Dermis microvascular lymphatic vessel endothelial cell (primary cell): ENCODE results near the gene TMTC1. TPM values are rescaled to one million over a fixed set of nuclear protein-coding genes. Genes with fewer than 3 reads are reported as not detected.
"Not testable (repeated sequence)": the region's sequence is repeated elsewhere in the genome, so short reads cannot be mapped to it uniquely, and the experiment has no call there.

Experiments
- DNase-seq, 2 donors: peaks; one replicate each; pipeline versions ENCODE4 v3.0.0 to v3.0.0-alpha.2; 2010; ENCODE audit warnings: low read depth in 2 of 2
- total RNA-seq: library from RNA; depleted of rRNA; stranded (reverse); fragments of >200 nt; gene quantifications from 2 replicates; pipeline ENCODE4 v1.2.1, GENCODE V29; 2014

The TMTC1 gene
- total RNA-seq, 1 donor from 2014 or later, result 0.77 TPM

DNA sequence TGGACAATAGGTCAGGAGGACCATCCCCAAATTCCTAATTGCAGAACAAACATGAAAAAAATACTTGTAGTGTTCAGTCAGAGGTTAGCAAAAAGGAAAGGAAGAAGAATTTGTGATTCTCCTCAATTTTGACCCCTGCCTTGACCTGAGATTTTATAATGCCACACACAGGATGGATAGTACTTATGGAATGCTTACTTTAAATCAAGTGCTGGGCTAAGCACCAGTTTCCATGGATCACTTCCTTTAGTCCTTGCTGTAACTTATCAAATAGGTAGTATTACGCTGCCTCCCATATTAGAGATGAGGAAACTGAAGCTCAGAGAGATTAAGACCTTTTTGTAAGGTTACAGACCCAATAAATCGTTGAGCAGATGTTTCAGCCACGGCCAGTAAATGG is 205.0 kb downstream of the TMTC1 start:
- DNase-seq, result peak; percentile 35 to 53

- peak; percentile 94 to 97 for DNase-seq
These were observed 205.7 kb downstream of the TMTC1 start for GRCh38 chr12:29578070-29578469.

DNA sequence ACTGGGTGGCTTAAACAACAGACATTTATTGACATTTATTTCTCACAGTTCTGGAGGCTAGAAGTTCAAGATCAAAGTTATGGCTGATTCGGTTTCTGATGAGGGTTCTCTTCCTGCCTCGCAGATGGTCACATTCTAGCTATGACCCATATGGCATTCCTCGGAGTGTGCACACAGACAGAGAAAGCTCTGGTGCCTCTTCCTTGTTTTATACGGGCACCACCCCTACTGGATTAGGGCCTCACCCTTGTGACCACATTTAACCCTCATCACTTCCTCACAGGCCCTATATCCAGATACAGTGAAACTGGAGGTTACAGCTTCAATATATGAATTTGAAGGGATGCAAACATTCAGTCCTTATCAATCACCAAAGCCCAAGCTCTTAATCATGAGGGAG is 209.2 kb downstream of the TMTC1 start:
- DNase-seq, result no peak

DNA sequence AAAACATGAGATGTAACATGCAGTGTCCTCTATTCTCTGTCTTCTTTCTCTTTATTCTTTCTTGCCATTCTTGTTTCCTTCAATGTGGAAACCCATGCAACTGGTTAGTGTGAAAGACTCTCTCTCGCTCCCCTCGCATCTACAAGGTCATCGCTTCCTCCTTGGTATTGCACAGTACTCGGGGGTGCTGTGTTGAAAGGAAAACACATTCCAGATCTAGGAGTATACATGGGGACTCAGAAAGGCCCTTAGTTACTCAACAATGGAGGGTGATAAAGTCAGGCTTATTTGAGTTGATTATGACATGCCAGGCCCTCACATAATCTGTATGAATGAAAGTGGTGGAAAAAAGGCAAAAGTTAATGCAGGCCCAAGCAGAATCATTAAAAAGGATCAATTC is 210.8 kb downstream of the TMTC1 start:
- DNase-seq, result no peak

GRCh38 chr12:29572464-29572863 is 211.3 kb downstream of the TMTC1 start:
- DNase-seq, result no peak

DNA sequence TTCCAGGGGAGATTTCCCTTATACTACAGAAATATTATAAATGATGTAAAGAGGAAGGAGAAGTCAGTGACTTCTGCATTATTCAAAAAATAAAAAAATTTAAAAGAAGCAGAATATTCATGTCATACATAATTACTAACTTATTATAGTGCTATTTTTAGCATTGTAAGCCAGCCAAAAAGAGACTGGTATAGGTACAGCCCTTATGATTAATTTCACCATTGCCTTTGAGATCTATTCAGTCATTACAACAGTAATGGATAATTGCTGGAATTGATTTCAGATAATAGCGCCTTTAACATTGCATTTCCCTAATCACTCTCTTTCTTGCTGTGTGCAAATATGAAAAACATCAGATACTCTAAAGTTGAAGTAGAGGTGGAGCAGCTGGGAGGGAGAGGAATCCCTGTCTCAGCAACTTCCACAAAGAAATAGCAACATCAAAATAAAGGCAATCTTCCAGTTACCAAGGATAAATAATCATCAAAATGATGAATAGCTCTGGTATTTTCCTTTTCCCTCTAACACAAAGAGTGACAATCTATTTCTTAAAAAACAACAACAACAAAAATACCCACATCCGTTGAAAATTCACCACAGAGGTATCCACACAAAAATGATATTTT is 214.5 kb downstream of the TMTC1 start:
- DNase-seq, result peak in 1 of 2 donors; percentile 44

- DNase-seq, result no peak
These were observed 217.3 kb downstream of the TMTC1 start for GRCh38 chr12:29566441-29566840.

GRCh38 chr12:29565727-29566126 is 218.0 kb downstream of the TMTC1 start:
- no peak for DNase-seq

DNA sequence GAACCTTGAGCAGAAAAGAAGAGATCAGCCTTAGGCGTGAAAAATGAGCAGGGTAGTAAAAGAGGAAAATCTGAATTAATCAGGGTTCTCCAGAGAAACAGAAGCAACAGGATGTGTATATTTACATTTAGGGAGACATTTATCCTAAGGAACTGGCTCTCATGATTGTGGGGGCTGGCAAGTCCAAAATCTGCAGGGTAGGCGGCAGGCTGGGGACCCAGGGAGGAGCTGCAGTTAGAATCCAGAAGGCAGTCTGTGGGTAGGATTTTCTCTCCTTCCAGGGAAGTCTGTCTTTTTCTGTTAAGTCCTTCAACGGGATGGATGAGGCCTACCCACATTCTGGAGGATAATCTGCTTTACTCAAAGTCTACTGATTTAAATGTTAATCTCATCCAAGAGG is 218.8 kb downstream of the TMTC1 start:
- no peak for DNase-seq

GRCh38 chr12:29563636-29564035 is 220.1 kb downstream of the TMTC1 start:
- DNase-seq, result no peak

DNA sequence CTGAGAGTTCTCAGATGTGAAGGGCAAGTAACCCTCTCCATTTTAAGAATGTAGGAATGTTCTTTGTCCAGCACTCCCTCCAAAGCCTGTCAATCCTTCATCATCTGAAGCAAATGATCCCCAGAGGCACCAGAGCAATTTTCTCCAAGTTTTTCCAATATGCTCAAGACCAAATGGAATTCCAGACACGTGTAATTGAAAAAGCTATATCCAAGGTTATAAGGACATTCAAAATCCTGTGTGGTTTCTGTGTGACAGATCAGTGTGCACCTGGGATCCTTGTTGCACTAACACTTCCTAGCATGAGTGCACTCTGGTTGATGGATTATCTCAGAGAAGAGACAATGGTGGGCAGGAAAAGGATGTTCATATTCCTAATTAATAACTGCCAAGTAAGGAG is 220.7 kb downstream of the TMTC1 start:
- DNase-seq, result no peak

- peak; percentile 69 to 89 for DNase-seq
These were observed 221.5 kb downstream of the TMTC1 start for GRCh38 chr12:29562110-29562804.

GRCh38 chr12:29561664-29562071 is 222.1 kb downstream of the TMTC1 start:
- DNase-seq, result no peak

DNA sequence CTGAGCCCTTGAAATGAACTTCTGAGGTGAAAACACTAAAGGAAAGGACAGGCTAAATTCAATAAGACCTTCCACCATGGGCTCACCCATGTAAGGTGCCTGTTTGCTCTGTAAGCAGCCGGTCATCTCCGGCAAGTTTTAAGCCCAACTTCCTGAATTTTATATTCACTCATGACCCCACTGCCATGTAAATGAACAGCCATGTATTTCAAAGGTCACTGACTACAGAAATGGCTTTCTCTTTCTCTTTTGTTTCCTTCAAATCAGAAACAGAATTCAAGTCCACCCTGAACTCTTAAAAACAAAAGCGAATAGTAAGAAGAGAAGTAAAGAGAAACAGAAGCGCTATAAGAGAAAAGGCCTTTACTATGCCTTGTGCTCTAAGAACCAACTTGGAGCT is 224.5 kb downstream of the TMTC1 start:
- DNase-seq, result peak in 1 of 2 donors; percentile 64

GRCh38 chr12:29556363-29556762 is 227.4 kb downstream of the TMTC1 start:
- DNase-seq, result no peak

DNA sequence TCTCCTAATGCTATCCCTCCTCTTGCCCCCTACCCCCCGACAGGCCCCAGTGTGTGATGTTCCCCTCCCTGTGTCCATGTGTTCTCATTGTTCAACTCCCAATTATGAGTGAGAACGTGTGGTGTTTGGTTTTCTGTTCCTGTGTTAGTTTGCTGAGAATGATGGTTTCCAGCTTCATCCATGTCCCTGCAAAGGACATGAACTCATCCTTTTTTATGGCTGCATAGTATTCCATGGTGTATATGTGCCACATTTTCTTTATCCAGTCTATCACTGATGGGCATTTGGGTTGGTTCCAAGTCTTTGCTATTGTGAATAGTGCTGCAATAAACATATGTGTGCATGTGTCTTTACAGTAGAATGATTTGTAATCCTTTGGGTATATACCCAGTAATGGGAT is 228.3 kb downstream of the TMTC1 start:
- DNase-seq, result not testable (repeated sequence)

- DNase-seq, result peak in 1 of 2 donors; percentile 60
These were observed 230.6 kb downstream of the TMTC1 start for GRCh38 chr12:29552994-29553748.

DNA sequence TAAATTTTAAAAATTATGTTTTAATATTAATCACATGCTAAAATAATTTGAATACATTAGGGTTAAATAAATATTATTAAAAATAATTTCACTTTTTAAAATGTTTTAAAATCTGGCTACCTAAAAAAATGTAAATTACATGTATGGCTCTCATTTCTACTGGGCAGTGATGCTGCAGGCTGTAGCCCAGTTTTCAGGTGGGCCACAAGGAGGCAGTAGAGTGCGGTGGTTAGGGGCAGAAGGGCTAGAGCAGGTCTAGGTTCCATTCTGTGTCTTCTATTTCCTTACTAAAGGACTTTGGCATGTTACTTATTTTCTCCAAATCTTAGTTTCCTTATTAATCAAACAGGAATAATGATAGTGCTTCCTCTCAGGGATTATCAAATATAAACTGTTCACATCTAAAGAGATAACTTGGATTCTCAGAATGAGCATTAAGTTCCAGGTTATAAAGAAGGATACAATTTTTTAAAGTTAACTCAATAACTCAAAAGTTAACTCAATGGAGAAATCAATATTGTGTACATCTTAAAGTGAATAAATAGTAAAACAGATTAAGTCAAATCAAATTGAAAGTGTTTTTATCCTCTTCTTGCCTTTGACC is 231.3 kb downstream of the TMTC1 start:
- DNase-seq, result peak; percentile 58 to 72

DNA sequence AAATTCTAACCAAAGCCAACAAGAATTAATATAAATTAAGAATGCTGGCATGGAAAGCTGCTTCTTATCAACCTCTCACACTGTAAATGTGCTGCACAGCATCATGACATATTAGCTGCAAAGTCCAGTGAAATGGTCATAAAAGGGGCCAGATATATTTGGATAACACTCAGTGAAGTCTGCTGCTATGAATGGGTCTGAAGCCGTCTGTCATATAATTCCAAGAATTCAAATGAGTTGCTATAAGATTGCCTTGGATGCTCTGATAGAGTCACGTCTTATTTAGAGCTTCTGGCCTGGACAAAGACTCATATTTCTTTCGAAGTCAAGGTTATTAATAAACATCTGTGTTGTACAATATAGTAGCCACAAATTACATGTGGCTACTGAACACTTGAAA is 231.9 kb downstream of the TMTC1 start:
- DNase-seq, result no peak

DNA sequence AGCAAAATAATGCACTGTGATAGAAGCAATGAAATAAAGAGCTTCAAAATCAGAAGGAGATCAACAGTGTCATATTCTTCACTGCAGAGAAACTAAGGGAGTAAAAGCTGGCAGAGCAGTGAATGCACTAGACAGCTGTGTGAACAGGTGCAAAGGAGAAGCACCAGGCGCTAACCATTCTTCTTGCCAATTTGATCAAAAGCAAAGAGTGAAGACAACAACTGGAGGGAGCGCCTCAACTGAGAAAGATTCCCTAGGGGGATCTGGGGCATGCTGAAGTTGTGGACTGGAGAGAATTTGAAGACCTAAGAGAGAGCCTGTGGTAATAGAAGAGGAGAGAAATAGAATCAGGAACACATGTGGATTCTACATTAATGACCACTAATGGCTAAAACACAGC is 235.9 kb downstream of the TMTC1 start:
- no peak for DNase-seq

DNA sequence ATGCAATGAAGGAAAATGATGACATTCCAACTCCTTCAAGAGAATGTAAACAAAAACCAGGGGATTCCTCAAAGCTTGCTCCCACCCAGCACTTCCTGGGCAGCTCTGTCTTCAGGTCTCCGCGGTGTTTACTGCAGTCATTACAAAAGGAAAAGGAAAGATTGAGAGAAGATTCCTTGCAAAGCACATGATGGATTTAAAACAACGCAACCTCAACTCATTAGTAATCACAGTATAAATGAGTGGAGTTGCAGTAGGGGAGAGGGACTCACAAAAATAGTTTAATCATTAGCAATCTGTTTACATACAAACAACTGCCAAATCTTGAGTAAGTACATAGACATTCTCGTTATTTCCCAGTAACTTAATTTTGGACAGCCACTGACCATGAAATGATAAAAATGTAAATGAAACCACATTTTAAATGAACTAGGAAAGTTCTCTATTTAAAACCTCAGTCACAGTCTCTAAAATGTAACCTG is 236.6 kb downstream of the TMTC1 start:
- no peak for DNase-seq

DNA sequence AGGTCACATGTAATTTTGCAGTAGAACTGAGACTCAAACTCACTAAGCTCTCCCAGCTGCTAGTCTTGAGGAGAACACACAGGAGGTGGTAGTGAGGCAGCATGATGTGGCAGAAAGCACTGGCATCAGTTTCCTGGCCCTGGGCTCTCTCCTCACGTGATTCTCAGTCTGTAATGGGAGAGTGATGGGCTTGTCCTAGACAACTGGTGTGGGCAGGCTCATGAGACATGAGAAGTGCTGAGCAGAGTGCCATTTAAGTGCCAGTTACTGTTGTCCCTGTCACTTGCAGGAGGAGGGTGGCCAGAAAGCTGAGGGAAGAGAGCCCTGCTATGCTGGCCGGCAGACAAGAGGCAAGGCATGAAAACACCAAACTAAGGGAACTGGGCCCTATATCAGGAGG is 237.7 kb downstream of the TMTC1 start:
- no peak for DNase-seq
